ENCODE data around the gene STK10.

STK10 gene

GRCh38 chr5:172106511-172107356, 81.3 kb downstream of the STK10 start:
- Histone ChIP-seq H3K27me3 (ENCODE audit: control insufficient read depth, insufficient read depth, low read length) (no peaks in the 10 kb centered on the region), H3K9ac (ENCODE audit: low read depth, low read length) (no peak overlapping the region), H3K9me3 (ENCODE audit: control insufficient read depth, insufficient read depth, low read length) (no peaks in the 10 kb centered on the region), H3K27ac (ENCODE audit: low read depth, low read length) (no peak overlapping the region), H3K36me3 (ENCODE audit: control insufficient read depth, insufficient read depth, low read length) (no peaks in the 10 kb centered on the region), H3K4me3 (ENCODE audit: low read depth, low read length) (peak overlapping the region; percentile 43; the same call in 1 of the 2 replicates), H3K4me1 (ENCODE audit: control insufficient read depth, insufficient read depth, low read length) (peaks cover 33% of the 10 kb centered on the region)

DNA sequence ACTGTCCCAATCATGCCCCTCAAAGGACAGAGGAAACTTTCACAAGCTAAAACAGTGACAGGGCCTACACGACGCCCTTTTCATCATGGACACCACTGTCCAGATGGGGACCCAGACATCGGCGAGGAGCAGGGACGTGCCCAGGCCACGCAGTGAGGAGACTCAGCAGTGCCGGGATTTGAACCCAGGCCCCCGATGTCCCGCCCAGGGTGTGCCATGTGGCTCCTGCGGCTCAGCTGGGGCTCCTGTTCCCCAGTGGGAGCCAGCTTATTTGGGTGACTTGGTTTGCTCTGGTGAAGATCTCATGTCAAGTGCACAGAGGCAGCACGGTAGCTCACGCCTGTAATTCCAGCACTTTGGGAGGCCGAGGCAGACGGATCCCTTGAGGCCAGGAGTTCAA, 82.2 kb downstream of the STK10 start:
- Histone ChIP-seq H3K27me3 (ENCODE audit: control insufficient read depth, insufficient read depth, low read length) (no peaks in the 10 kb centered on the region), H3K36me3 (ENCODE audit: control insufficient read depth, insufficient read depth, low read length) (no peaks in the 10 kb centered on the region), H3K9ac (ENCODE audit: low read depth, low read length) (no peak overlapping the region), H3K9me3 (ENCODE audit: control insufficient read depth, insufficient read depth, low read length) (no peaks in the 10 kb centered on the region), H3K4me1 (ENCODE audit: control insufficient read depth, insufficient read depth, low read length) (peaks cover 24% of the 10 kb centered on the region), H3K27ac (ENCODE audit: low read depth, low read length) (no peak overlapping the region), H3K4me3 (ENCODE audit: low read depth, low read length) (no peak overlapping the region)

GRCh38 chr5:172104801-172105701, 83.0 kb downstream of the STK10 start:
- no peaks in the 10 kb centered on the region for H3K27me3 ChIP-seq (ENCODE audit: control insufficient read depth, insufficient read depth, low read length)
- H3K36me3 ChIP-seq (ENCODE audit: control insufficient read depth, insufficient read depth, low read length) = no peaks in the 10 kb centered on the region
- H3K9ac ChIP-seq (ENCODE audit: low read depth, low read length) = no peak overlapping the region
- H3K4me1 ChIP-seq (ENCODE audit: control insufficient read depth, insufficient read depth, low read length) = peaks cover 23% of the 10 kb centered on the region
- no peak overlapping the region for H3K4me3 ChIP-seq (ENCODE audit: low read depth, low read length)
- no peaks in the 10 kb centered on the region for H3K9me3 ChIP-seq (ENCODE audit: control insufficient read depth, insufficient read depth, low read length)
- H3K27ac ChIP-seq (ENCODE audit: low read depth, low read length) = no peak overlapping the region

- Histone ChIP-seq H3K27ac (ENCODE audit: low read depth, low read length) (peak overlapping the region; percentile 18), H3K27me3 (ENCODE audit: control insufficient read depth, insufficient read depth, low read length) (no peaks in the 10 kb centered on the region), H3K36me3 (ENCODE audit: control insufficient read depth, insufficient read depth, low read length) (no peaks in the 10 kb centered on the region), H3K9ac (ENCODE audit: low read depth, low read length) (no peak overlapping the region), H3K4me3 (ENCODE audit: low read depth, low read length) (no peak overlapping the region), H3K4me1 (ENCODE audit: control insufficient read depth, insufficient read depth, low read length) (peaks cover 23% of the 10 kb centered on the region), H3K9me3 (ENCODE audit: control insufficient read depth, insufficient read depth, low read length) (no peaks in the 10 kb centered on the region)
Observed at GRCh38 chr5:172104021-172104420, 84.0 kb downstream of the STK10 start.

DNA sequence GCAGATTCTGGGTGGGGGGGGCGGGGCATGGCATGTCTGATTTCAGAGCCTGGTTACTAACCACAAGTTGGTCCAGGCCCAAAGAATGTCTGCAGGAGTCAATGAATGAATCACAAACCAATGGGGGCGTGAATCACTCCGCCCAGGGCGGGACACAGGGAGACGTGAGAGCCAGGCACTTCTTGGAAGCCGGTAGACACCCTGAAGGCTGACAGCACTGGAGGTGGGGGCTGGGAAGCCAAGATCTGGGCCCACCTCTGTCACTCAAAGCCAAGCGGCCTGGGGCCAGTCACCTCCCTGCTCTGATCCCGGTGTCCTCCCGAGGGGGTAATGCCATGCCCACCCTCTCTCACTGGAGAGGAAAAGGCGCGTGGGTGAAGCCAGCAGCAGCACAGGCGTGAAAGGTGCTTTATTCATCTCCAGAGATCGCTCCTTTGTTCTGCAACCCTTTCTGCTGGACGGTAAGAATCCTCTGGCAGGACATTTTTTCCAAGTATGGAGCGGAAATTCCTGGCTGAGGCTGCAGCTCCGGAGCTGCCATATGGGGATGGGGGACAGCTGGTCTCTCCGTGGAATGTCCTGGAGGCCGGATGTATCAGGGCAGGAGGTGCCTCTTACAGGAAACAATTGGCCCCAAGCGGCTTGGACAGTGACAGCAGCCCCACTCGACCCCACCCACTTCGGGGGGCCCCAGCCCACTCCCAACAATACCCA, 85.0 kb downstream of the STK10 start:
- peaks cover 23% of the 10 kb centered on the region for H3K4me1 ChIP-seq (ENCODE audit: control insufficient read depth, insufficient read depth, low read length)
- H3K27me3 ChIP-seq (ENCODE audit: control insufficient read depth, insufficient read depth, low read length) = no peaks in the 10 kb centered on the region
- H3K36me3 ChIP-seq (ENCODE audit: control insufficient read depth, insufficient read depth, low read length) = no peaks in the 10 kb centered on the region
- no peak overlapping the region for H3K9ac ChIP-seq (ENCODE audit: low read depth, low read length)
- no peaks in the 10 kb centered on the region for H3K9me3 ChIP-seq (ENCODE audit: control insufficient read depth, insufficient read depth, low read length)
- peak overlapping the region; percentile 32 for H3K27ac ChIP-seq (ENCODE audit: low read depth, low read length)
- no peak overlapping the region for H3K4me3 ChIP-seq (ENCODE audit: low read depth, low read length)

- Histone ChIP-seq H3K36me3 (ENCODE audit: control insufficient read depth, insufficient read depth, low read length) (no peaks in the 10 kb centered on the region), H3K27ac (ENCODE audit: low read depth, low read length) (no peak overlapping the region), H3K9ac (ENCODE audit: low read depth, low read length) (no peak overlapping the region), H3K27me3 (ENCODE audit: control insufficient read depth, insufficient read depth, low read length) (no peaks in the 10 kb centered on the region), H3K4me3 (ENCODE audit: low read depth, low read length) (no peak overlapping the region), H3K9me3 (ENCODE audit: control insufficient read depth, insufficient read depth, low read length) (no peaks in the 10 kb centered on the region), H3K4me1 (ENCODE audit: control insufficient read depth, insufficient read depth, low read length) (peaks cover 21% of the 10 kb centered on the region)
Observed at GRCh38 chr5:172102218-172102870, 85.7 kb downstream of the STK10 start.

DNA sequence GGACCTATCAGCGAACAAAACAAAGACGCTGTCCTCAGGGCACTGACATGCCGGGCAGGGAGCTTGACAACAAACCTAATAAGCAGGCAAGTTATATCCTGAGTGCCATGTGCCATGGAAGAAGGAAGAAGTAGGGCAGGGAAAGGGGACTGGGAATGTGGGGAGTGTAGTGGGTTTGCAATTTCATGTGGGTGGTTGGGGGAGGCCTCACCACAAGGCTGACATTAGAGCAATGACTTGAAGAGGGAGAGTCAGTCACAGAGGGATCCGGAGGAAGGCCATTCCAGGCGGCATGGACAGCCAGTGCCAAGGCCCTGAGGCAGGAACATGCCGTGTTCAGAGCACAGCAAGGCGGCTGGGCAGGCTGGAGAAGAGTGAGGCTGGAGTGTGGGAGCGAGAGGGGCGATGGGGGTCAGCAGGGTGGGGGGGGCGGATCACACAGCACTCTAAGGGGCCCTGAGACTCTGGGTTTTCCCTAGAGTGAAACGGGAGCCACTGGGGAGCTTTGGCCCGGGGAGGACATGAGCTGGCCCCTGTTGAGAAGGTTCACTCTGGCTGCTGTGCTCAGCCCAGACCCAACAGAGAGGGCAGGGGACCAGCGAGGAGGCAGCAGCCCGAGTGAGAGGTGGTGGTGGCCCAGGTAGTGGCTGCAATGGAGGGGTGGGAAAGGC, 86.3 kb downstream of the STK10 start:
- Histone ChIP-seq H3K4me1 (ENCODE audit: control insufficient read depth, insufficient read depth, low read length) (peaks cover 18% of the 10 kb centered on the region), H3K27me3 (ENCODE audit: control insufficient read depth, insufficient read depth, low read length) (no peaks in the 10 kb centered on the region), H3K27ac (ENCODE audit: low read depth, low read length) (no peak overlapping the region), H3K9ac (ENCODE audit: low read depth, low read length) (no peak overlapping the region), H3K9me3 (ENCODE audit: control insufficient read depth, insufficient read depth, low read length) (no peaks in the 10 kb centered on the region), H3K4me3 (ENCODE audit: low read depth, low read length) (no peak overlapping the region), H3K36me3 (ENCODE audit: control insufficient read depth, insufficient read depth, low read length) (no peaks in the 10 kb centered on the region)

DNA sequence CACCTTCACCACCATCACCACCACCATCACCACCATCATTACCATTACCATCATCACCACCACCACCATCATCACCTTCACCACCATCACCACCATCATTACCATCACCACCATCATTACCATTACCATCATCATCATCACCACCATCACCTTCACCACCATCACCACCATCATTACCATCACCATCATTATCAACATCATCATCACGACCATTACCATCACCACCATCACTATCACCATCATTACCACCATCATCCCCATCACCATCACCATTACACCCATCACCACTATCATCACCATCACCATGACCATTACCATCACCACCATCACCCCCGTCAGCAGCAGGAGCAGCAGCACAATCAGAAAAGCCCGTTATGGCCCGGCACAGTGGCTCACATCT, 89.1 kb downstream of the STK10 start:
- Histone ChIP-seq H3K27ac (ENCODE audit: low read depth, low read length) (no peak overlapping the region), H3K4me1 (ENCODE audit: control insufficient read depth, insufficient read depth, low read length) (peaks cover 11% of the 10 kb centered on the region), H3K36me3 (ENCODE audit: control insufficient read depth, insufficient read depth, low read length) (no peaks in the 10 kb centered on the region), H3K9me3 (ENCODE audit: control insufficient read depth, insufficient read depth, low read length) (no peaks in the 10 kb centered on the region), H3K9ac (ENCODE audit: low read depth, low read length) (no peak overlapping the region), H3K27me3 (ENCODE audit: control insufficient read depth, insufficient read depth, low read length) (no peaks in the 10 kb centered on the region), H3K4me3 (ENCODE audit: low read depth, low read length) (no peak overlapping the region)

- peaks cover 3% of the 10 kb centered on the region; the same call in 1 of the 2 replicates for H3K36me3 ChIP-seq (ENCODE audit: control insufficient read depth, insufficient read depth, low read length)
- H3K4me3 ChIP-seq (ENCODE audit: low read depth, low read length) = no peak overlapping the region
- peaks cover 3% of the 10 kb centered on the region for H3K4me1 ChIP-seq (ENCODE audit: control insufficient read depth, insufficient read depth, low read length)
- no peaks in the 10 kb centered on the region for H3K27me3 ChIP-seq (ENCODE audit: control insufficient read depth, insufficient read depth, low read length)
- H3K9me3 ChIP-seq (ENCODE audit: control insufficient read depth, insufficient read depth, low read length) = no peaks in the 10 kb centered on the region
- H3K27ac ChIP-seq (ENCODE audit: low read depth, low read length) = no peak overlapping the region
- H3K9ac ChIP-seq (ENCODE audit: low read depth, low read length) = no peak overlapping the region
Observed at GRCh38 chr5:172098046-172098445, 90.0 kb downstream of the STK10 start.

DNA sequence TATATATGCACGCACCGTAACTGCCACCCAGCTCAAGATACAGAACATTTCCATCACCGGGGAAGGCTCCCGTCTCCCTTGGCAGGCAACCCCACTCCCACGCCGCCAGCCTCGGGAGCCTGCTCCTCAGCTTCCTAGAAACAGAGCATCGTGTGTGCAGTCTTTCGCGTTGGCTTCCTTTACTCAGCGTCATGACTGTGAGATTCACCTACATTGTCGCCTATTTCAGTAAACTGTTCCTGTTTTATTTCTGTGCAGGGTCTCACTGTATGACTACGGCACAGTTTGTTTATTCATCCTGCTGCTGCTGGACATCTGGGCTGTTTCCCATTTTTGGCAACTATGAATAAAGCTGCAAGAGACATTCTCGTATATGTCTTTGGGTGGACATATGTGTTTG, 90.7 kb downstream of the STK10 start:
- no peak overlapping the region for H3K27ac ChIP-seq (ENCODE audit: low read depth, low read length)
- H3K36me3 ChIP-seq (ENCODE audit: control insufficient read depth, insufficient read depth, low read length) = peaks cover 3% of the 10 kb centered on the region; the same call in 1 of the 2 replicates

More for the DNA sequence above, 90.7 kb downstream of the STK10 start:
- Histone ChIP-seq H3K9me3 (ENCODE audit: control insufficient read depth, insufficient read depth, low read length) (no peaks in the 10 kb centered on the region), H3K4me1 (ENCODE audit: control insufficient read depth, insufficient read depth, low read length) (no peaks in the 10 kb centered on the region; the same call in 1 of the 2 replicates), H3K4me3 (ENCODE audit: low read depth, low read length) (no peak overlapping the region), H3K9ac (ENCODE audit: low read depth, low read length) (no peak overlapping the region), H3K27me3 (ENCODE audit: control insufficient read depth, insufficient read depth, low read length) (no peaks in the 10 kb centered on the region)

All from HUES48 (cell line).